ENCODE results near the gene CTSV.
"Not testable (repeated sequence)": the region's sequence is repeated elsewhere in the genome, so short reads cannot be mapped to it uniquely, and the experiment has no call there.

Gene CTSV

GRCh38 chr9:97038611-97039513 is at the start of gene CTSV:
CTSV (minus strand) TSS chr9:97039142; CDS start chr9:97038043, 1,099 bp downstream.
- peak; percentile 87 for DNase-seq (ENCODE audit: low spot score)

GRCh38 chr9:97087668-97088215 is 48.8 kb upstream of the CTSV start:
- not testable (repeated sequence) for DNase-seq (ENCODE audit: low spot score)

DNA sequence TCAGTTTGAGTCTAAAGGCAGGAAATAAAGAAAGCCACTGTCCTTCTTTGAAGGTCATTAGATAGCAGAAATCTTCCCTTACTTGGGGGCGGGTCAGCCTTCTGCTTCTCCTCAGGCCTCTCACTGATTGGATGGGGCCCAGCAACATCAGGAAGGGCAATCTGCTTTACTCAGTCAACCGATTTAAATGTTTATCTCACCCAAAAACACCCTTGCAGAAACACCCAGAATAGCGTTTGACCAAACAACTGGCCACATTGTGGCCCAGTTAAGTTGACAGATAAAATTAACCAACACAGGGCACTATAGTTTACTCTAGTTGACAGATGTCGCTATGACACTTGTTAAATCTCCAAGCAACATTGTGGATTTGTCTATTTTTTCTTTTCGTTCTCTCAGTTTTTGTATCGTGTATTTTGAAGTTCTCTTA is 45.6 kb upstream of the CTSV start:
- not testable (repeated sequence) for DNase-seq (ENCODE audit: low spot score)

- DNase-seq (ENCODE audit: low spot score) = no peak
These were observed 39.4 kb upstream of the CTSV start for GRCh38 chr9:97078362-97078761.

DNA sequence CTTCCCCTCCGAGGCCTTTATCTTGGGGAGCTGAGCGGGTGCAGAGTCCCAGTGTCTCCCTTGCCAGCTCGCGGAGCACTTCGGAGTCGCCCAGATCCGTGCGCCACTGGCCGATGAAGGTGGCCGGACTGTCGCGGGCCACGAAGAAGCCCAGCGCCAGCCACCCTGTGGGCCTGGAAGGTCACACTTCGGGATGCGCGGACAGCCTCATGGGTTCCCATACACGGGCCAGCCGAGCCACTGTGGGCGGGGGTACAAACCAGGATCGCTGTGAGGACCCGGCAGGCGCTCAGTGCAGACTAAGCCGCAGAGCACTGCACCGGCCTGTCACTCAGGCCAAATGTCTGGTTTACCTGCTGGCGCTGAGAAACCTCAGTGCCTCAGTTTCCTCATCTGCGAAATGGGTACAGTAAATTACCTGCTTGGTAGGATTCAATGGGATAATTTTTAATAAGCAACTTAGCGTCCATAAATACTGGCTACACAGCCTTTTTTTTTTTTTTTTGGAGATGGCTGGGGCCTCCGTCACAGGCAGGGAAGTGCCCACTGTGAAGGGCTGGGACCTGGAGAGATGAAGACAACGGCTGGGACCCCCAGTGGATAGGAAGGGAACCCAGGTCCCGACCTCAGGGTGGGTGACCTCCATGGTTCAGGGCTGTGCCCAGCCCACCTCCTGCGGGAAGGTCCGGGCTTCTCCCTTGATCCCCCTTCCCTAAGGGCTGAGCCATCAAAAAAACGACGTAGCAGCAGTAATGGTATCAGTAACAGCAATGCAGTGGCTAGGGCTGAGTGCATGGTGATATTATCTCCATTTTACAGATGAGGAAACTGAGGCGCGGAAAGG is 38.7 kb upstream of the CTSV start:
- no peak for DNase-seq (ENCODE audit: low spot score)

DNA sequence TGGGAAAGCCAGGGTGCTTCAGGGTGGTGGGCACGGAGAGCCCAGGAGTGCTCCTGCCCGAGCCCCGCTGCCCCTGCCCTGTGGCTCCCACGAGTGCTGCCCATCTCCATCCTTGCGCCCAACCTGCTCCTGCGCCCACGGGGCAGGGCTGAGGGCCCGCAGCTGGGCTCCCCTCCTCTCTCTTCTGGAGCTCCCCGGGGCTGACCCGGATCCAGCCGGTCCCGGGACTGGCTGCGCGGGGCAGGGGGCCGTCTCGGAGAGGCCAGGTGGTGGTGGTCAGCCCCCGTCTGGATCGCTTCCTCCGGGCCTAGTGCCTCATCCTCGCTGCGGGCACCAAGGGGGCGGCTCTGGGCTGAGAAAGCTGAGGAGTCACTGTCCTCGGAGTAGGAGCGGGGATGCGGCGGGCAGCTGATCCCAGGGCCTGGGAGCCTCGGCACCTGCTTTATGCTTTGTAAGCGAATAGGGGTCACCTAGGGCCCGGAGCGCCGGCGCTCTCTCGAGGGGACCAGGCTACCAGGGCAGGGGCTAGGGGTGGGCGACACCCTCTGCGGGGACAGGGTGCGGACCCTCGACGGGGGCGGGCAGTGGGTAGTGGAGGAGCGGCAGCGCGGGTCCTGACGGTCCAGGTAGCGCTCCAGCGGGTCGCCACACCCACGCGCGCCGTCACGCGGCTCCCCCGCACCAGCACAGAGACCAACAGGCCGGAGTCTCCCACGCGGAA is 37.9 kb upstream of the CTSV start:
- DNase-seq (ENCODE audit: low spot score) = not testable (repeated sequence)

DNA sequence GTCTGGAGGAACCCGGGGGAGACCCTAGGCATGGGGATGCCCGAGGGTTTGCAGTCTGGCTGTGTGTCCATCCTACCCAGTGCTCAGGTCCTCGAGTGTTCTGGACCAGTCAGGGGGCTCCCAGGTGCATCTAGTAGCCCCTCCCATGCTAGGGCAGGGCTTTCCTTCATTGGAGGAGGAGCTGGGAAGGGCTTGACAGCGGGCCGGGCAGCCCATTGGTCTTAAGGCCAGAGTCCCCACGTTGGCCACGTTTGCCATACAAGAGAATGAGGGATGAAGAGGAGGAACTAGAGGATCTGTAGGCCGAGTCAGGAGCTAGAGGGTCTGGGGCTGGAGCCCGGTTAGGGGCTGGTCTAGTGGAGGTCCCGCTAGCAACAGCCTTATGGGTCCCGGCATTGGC is 37.3 kb upstream of the CTSV start:
- no peak for DNase-seq (ENCODE audit: low spot score)

GRCh38 chr9:97075289-97075985 is 36.5 kb upstream of the CTSV start:
- no peak for DNase-seq (ENCODE audit: low spot score)

- no peak for DNase-seq (ENCODE audit: low spot score)
These were observed 34.6 kb upstream of the CTSV start for GRCh38 chr9:97073506-97073905.

DNA sequence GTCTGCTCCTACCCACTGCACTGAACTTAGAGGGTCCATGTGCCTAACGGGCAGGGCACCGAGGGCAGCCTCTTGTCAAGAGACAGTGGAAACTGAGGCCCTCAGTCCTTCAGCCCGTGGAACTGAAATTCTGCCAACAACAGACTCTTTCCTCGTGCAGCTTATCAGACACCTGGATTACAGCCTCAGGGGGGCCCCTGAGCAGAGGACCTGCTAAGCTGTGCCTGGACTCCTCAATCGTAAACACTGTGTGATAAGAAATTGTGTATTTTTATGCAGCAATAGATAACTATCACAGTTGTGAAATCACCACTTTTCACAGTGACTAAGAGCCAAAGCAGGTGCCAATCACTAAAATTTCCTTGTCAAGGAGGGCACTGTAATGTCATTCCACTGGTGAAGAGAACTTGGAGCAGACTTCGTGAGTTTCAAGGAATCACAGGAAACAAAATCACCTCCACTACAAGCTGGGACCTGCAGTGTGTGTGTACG is 33.4 kb upstream of the CTSV start:
- DNase-seq (ENCODE audit: low spot score) = no peak

DNA sequence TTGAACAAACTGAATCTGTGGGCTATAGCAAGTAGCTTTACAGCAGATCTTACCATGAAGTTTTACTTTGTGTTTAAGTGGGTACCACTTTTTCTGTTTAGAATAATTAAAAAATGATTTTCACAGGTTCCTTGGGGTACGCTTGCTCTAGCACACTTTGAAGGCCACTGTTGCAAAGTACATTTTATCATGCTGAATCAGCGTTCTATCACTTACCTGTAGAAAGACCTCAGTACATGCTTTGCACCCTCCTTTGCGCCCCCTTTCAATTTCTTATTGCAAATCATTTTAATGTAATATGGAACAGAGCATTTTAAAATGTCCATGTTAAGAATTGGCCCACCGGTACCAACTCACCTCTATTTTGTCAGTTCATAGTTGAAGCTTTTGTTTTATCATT is 31.4 kb upstream of the CTSV start:
- not testable (repeated sequence) for DNase-seq (ENCODE audit: low spot score)

- DNase-seq (ENCODE audit: low spot score) = no peak
These were observed 28.5 kb upstream of the CTSV start for GRCh38 chr9:97067490-97067889.

DNA sequence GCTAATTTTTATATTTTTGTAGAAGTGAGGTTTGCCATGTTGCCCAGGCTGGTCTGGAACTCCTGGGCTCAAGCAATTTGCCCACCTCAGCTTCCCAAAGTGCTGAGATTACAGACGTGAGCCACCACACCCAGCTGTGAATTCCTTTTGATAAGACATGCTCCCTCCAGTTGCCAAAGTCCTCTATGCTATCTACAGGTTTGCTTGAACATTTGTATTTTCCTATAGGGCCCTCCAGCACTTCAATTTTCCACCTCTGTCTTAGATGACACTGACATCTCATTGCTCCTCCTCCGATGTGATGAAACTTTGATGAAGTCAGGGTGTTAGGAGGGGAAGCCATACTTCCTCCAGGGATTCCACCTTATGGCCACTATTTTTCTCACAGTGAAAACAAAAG is 25.2 kb upstream of the CTSV start:
- DNase-seq (ENCODE audit: low spot score) = no peak

- no peak for DNase-seq (ENCODE audit: low spot score)
These were observed 21.9 kb upstream of the CTSV start for GRCh38 chr9:97060796-97061195.

DNA sequence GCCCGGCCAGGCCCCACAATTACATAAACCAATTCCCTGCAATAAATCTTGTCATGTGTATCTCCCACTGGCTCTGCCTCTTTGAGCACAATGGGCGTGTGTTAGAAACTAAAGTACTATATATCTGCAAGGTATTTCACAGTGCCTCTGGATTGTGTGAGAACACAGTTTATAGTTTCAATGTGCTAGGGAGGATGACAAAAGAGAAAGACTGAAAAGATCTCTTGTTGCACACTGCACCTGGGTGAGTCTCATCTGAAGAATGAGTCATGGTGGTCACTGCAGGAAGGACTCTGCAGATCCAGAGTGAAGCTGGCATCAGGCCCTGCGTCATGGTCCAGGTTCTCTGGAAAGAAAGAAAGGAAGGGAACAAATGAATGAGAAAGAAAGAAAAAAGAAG is 20.7 kb upstream of the CTSV start:
- DNase-seq (ENCODE audit: low spot score) = peak; percentile 90

GRCh38 chr9:97057651-97058050 is 18.7 kb upstream of the CTSV start:
- DNase-seq (ENCODE audit: low spot score) = no peak

DNA sequence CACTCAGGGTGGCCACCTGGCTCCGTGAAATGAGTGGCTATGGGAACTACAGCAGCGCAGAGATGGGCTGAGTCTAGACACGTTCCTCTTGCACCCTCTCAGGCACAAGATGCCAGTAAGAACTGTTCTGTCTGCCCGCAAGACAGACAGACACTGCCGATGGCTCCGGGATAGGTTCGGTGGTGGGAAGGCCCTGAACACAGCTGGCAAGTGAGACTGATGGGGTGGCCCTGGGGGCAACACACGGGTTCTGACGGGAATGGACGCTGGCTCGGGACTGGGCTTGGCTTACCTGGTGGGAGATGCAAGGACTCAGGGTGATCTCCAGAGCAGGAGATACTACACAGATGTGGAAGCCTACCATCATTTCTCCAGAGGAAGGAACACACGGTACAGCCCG is 16.9 kb upstream of the CTSV start:
- DNase-seq (ENCODE audit: low spot score) = not testable (repeated sequence)

DNA sequence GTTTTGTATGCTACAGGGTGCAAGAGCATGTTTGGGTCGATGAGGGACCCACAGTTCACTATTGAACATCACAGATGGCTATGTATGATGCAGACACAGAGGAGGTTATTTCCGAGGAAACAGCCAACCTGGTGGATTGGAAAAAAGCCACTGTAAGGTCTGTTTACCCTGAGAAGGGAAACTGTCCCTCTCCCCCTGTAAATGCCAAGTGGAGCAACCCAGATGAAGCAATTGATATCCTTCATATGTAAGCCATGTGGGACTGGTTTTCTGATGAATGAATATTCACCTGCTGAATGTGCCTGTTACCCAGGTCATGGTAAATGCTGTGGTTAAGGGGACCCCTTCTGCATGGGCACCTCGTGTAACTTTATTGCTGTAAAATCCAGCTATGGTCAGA is 14.8 kb upstream of the CTSV start:
- DNase-seq (ENCODE audit: low spot score) = no peak

DNA sequence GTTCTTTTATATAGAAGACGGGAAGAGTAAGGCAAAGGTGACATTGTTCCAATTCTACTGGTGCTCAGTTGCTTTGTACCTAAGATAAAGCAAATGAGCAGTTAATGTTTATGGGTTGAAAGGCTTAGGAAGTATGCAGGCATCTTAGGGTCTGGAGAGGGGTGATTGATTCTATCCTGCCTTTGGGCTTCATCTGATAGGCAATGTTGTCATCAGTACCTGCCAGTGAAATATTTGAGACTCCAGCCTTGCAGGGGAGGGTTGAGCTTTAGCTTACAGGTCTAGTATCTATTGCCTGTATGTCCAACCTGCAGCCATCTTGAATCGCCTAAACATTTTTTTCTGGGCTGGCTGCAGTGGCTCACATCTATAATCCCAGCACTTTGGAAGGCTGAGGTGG is 13.8 kb upstream of the CTSV start:
- no peak for DNase-seq (ENCODE audit: low spot score)

DNA sequence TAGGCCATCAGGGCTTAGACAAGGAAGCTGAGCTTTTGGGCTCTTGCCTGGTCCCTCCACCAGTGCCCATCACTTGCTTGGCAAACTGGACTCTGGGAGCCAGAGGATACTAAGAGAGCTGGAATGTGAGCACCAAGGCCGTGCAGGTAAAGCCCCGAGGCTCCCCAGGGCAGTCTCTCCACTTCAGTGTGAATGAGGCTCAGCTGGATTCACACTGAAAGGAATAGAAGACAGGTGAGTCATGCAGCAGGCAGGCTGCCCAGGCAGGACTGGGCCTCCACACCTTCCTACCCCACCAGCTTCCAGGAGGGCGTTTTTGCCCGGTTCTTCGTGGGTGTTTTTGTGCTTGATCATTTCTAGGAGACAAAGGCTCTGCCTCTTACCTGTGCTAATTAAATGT is 7.3 kb upstream of the CTSV start:
- DNase-seq (ENCODE audit: low spot score) = peak; percentile 88

- DNase-seq (ENCODE audit: low spot score) = no peak
These were observed 6.4 kb upstream of the CTSV start for GRCh38 chr9:97045300-97045699.
